HG03066 (cell line): ENCODE measurements around the gene MRTFA.
"Not testable (repeated sequence)": the region's sequence is repeated elsewhere in the genome, so short reads cannot be mapped to it uniquely, and the experiment has no call there.

Source experiments
- ATAC-seq: cut with Tn5 transposase; IDR thresholded peaks from one replicate; pipeline ENCODE4 v1.9.1; 2021; ENCODE audit warnings: low read depth; ENCODE audit not compliant: unreplicated experiment

Gene MRTFA

GRCh38 chr22:40378448-40378847 is 258.1 kb downstream of the MRTFA start:
- not testable (repeated sequence) for ATAC-seq

GRCh38 chr22:40377931-40378330 is 258.6 kb downstream of the MRTFA start:
- ATAC-seq: no peak

GRCh38 chr22:40376149-40376548 is 260.4 kb downstream of the MRTFA start:
- ATAC-seq: no peak

GRCh38 chr22:40374567-40374966 is 262.0 kb downstream of the MRTFA start:
- ATAC-seq: no peak

GRCh38 chr22:40368836-40369235 is 267.7 kb downstream of the MRTFA start:
- ATAC-seq: no peak

- no peak for ATAC-seq
Measured at GRCh38 chr22:40368016-40368415, 268.5 kb downstream of the MRTFA start.

- ATAC-seq: no peak
Measured at GRCh38 chr22:40367342-40367741, 269.2 kb downstream of the MRTFA start.

GRCh38 chr22:40366068-40366467 is 270.5 kb downstream of the MRTFA start:
- ATAC-seq: no peak

- no peak for ATAC-seq
Measured at GRCh38 chr22:40364431-40364830, 272.1 kb downstream of the MRTFA start.

GRCh38 chr22:40363059-40363458 is 273.5 kb downstream of the MRTFA start:
- ATAC-seq: no peak

GRCh38 chr22:40361100-40361499 is 275.4 kb downstream of the MRTFA start:
- no peak for ATAC-seq
